Parathyroid adenoma (tissue), 2 donors: ENCODE data around the gene PRR14.
"Not testable (repeated sequence)": the region's sequence is repeated elsewhere in the genome, so short reads cannot be mapped to it uniquely, and the experiment has no call there.

Experiments used
- H2AFZ ChIP-seq: fragments of 300-600 bp; sonication (generic); one replicate; pipeline ENCODE4 v1.7.0; 2017; ENCODE audit warnings: antibody characterized with exemption, mild to moderate bottlenecking
- H3K27ac ChIP-seq: fragments of 300-600 bp; sonication (generic); one replicate; pipeline ENCODE4 v1.7.0; 2017
- H3K27me3 ChIP-seq: fragments of 300-600 bp; sonication (generic); one replicate; pipeline ENCODE4 v1.7.0; 2017; ENCODE audit warnings: low read length; ENCODE audit not compliant: control insufficient read depth, insufficient read depth
- H3K36me3 ChIP-seq: fragments of 300-600 bp; sonication (generic); one replicate; pipeline ENCODE4 v1.7.0; 2017; ENCODE audit warnings: low read length; ENCODE audit not compliant: control insufficient read depth, insufficient read depth
- H3K4me1 ChIP-seq: fragments of 300-600 bp; sonication (generic); one replicate; pipeline ENCODE4 v1.7.0; 2017; ENCODE audit warnings: control low read depth
- H3K4me2 ChIP-seq: fragments of 300-600 bp; sonication (generic); one replicate; pipeline ENCODE4 v1.7.0; 2017; ENCODE audit warnings: low read length
- H3K4me3 ChIP-seq: fragments of 300-600 bp; sonication (generic); one replicate; pipeline ENCODE4 v1.7.0; 2017; ENCODE audit warnings: low read depth, low read length
- H3K79me2 ChIP-seq: fragments of 300-600 bp; sonication (generic); one replicate; pipeline ENCODE4 v1.7.0; 2017; ENCODE audit warnings: control low read depth
- H3K9ac ChIP-seq: fragments of 300-600 bp; sonication (generic); one replicate; pipeline ENCODE4 v1.7.0; 2017; ENCODE audit warnings: mild to moderate bottlenecking
- H3K9me3 ChIP-seq: fragments of 300-600 bp; sonication (generic); one replicate; pipeline ENCODE4 v1.7.0; 2017; ENCODE audit warnings: low read length; ENCODE audit not compliant: control insufficient read depth
- CTCF ChIP-seq: fragments of 300-600 bp; sonication (generic); IDR thresholded peaks from one replicate; pipeline ENCODE4 v1.7.0; 2017; ENCODE audit warnings: antibody characterized with exemption, mild to moderate bottlenecking
- donor health status: primary hyperparathyroidism.

PRR14 gene

GRCh38 chr16:30698816-30699614 is 48.3 kb downstream of the PRR14 start, which contains the start of gene SRCAP:
Gene SRCAP (plus strand): TSS chr16:30699171. CDS start chr16:30700825, 1,654 bp downstream.
- H3K79me2 ChIP-seq = peaks cover 26% of the 10 kb centered on the region
- peak within 1 kb of the TSS; percentile 99 for H3K4me3 ChIP-seq
- peak within 1 kb of the TSS; percentile 99 for H3K27ac ChIP-seq
- no peak for TF ChIP-seq CTCF
- peak within 1 kb of the TSS; percentile 92 for H3K9ac ChIP-seq
- H3K4me2 ChIP-seq = peak within 1 kb of the TSS; percentile 86
- H3K9me3 ChIP-seq = no peaks in the 10 kb centered on the region
- H2AFZ ChIP-seq = peak within 1 kb of the TSS; percentile 79
- H3K27me3 ChIP-seq = no peaks in the 10 kb centered on the region
- H3K36me3 ChIP-seq = no peaks in the 10 kb centered on the region
- peaks cover 10% of the 10 kb centered on the region for H3K4me1 ChIP-seq

- Histone ChIP-seq H3K36me3 (no peaks in the 10 kb centered on the region), H3K27me3 (no peaks in the 10 kb centered on the region), H3K27ac (peak overlapping the region; percentile 99), H3K9me3 (no peaks in the 10 kb centered on the region), H2AFZ (peak overlapping the region; percentile 61), H3K79me2 (peaks cover 31% of the 10 kb centered on the region), H3K4me3 (peak overlapping the region; percentile 99), H3K4me1 (peaks cover 10% of the 10 kb centered on the region), H3K9ac (no peak overlapping the region), H3K4me2 (peak overlapping the region; percentile 86)
- no peak for TF ChIP-seq CTCF
Observed at GRCh38 chr16:30699615-30700099, 48.9 kb downstream of the PRR14 start.

GRCh38 chr16:30700491-30700890 is 49.7 kb downstream of the PRR14 start:
- Histone ChIP-seq H3K27me3 (no peaks in the 10 kb centered on the region), H3K36me3 (no peaks in the 10 kb centered on the region), H3K27ac (peak overlapping the region; percentile 99), H3K9ac (no peak overlapping the region), H3K4me2 (no peak overlapping the region), H3K9me3 (no peaks in the 10 kb centered on the region), H3K79me2 (peaks cover 36% of the 10 kb centered on the region), H2AFZ (no peak overlapping the region), H3K4me3 (no peak overlapping the region), H3K4me1 (peaks cover 10% of the 10 kb centered on the region)
- no peak for TF ChIP-seq CTCF

GRCh38 chr16:30700971-30701370 is 50.2 kb downstream of the PRR14 start:
- Histone ChIP-seq H2AFZ (no peak overlapping the region), H3K27ac (no peak overlapping the region), H3K4me2 (no peak overlapping the region), H3K79me2 (peaks cover 41% of the 10 kb centered on the region), H3K27me3 (no peaks in the 10 kb centered on the region), H3K36me3 (no peaks in the 10 kb centered on the region), H3K9me3 (no peaks in the 10 kb centered on the region), H3K9ac (no peak overlapping the region), H3K4me3 (no peak overlapping the region), H3K4me1 (peaks cover 10% of the 10 kb centered on the region)
- no peak for TF ChIP-seq CTCF

GRCh38 chr16:30703071-30703470 is 52.3 kb downstream of the PRR14 start:
- H3K36me3 ChIP-seq = not testable (repeated sequence)

More at GRCh38 chr16:30703071-30703470, 52.3 kb downstream of the PRR14 start:
- H3K79me2 ChIP-seq = peaks cover 56% of the 10 kb centered on the region
- H3K4me2 ChIP-seq, H3K27ac ChIP-seq, H2AFZ ChIP-seq, H3K9ac ChIP-seq, H3K4me3 ChIP-seq, H3K27me3 ChIP-seq, H3K4me1 ChIP-seq, H3K9me3 ChIP-seq: not testable (repeated sequence)
